Osteoblast (primary cell): ENCODE measurements around the gene PARD6B. TPM values are rescaled to one million over a fixed set of nuclear protein-coding genes. Genes with fewer than 3 reads are reported as not detected.

Experiments used
- DNase-seq: peaks from one replicate; pipeline ENCODE4 v3.0.0; 2011; ENCODE audit warnings: low spot score, mixed read lengths; ENCODE audit not compliant: insufficient read length; ENCODE audit errors: missing footprints
- H2AFZ ChIP-seq: 2 replicates; pipeline ENCODE4 v1.6.0; 2011; ENCODE audit warnings: mild to moderate bottlenecking, low read length
- H3K27ac ChIP-seq: 2 replicates; pipeline ENCODE4 v1.5.1; 2011; ENCODE audit warnings: mild to moderate bottlenecking, low read depth, low read length, moderate library complexity
- H3K27me3 ChIP-seq: 2 replicates; pipeline ENCODE4 v1.6.0; 2012; ENCODE audit warnings: mild to moderate bottlenecking, control low read depth, inconsistent platforms, low read length, moderate library complexity; ENCODE audit not compliant: insufficient read depth
- H3K36me3 ChIP-seq: 2 replicates; pipeline ENCODE4 v1.5.1; 2011; ENCODE audit warnings: mild to moderate bottlenecking, low read length, control low read depth, moderate library complexity; ENCODE audit not compliant: insufficient read depth
- H3K4me1 ChIP-seq: 2 replicates; pipeline ENCODE4 v1.5.1; 2011; ENCODE audit warnings: mild to moderate bottlenecking, low read length, control low read depth, moderate library complexity; ENCODE audit not compliant: insufficient read depth
- H3K4me2 ChIP-seq: 2 replicates; pipeline ENCODE4 v1.6.0; 2011; ENCODE audit warnings: mild to moderate bottlenecking, low read length; ENCODE audit not compliant: insufficient read depth
- H3K4me3 ChIP-seq: fragments of 200-600 bp; sonication (generic); 3 replicates; pipeline ENCODE4 v1.5.1; 2012; ENCODE audit warnings: mild to moderate bottlenecking, low read length, inconsistent platforms; ENCODE audit not compliant: insufficient read depth
- H3K79me2 ChIP-seq: 2 replicates; pipeline ENCODE4 v1.6.0; 2012; ENCODE audit warnings: mild to moderate bottlenecking, low read length, control low read depth, inconsistent platforms; ENCODE audit not compliant: insufficient read depth
- H3K9me3 ChIP-seq: 2 replicates; pipeline ENCODE4 v1.5.1; 2011; ENCODE audit warnings: low read depth, low read length, control low read depth
- H4K20me1 ChIP-seq: 2 replicates; pipeline ENCODE4 v1.6.0; 2012; ENCODE audit warnings: mild to moderate bottlenecking, low read length, control low read depth; ENCODE audit not compliant: insufficient read depth
- CTCF ChIP-seq: IDR thresholded peaks from 2 replicates; pipeline ENCODE4 v1.5.1; 2011; ENCODE audit warnings: mild to moderate bottlenecking, low read depth, low read length, moderate library complexity; ENCODE audit errors: extremely low read depth
- total RNA-seq: library from RNA; depleted of rRNA; stranded (reverse); fragments of >200 nt; gene quantifications from 2 replicates; pipeline ENCODE4 v1.2.3, GENCODE V29; 2012

Gene PARD6B
- total RNA-seq, 1 donor, result 0.72 TPM

- H3K27ac ChIP-seq, result no peak overlapping the region
- DNase-seq, result no peak
- H3K36me3 ChIP-seq, result no peaks in the 10 kb centered on the region
- H3K4me1 ChIP-seq, result peaks cover 14% of the 10 kb centered on the region
- no peak overlapping the region for H3K4me3 ChIP-seq
- no peaks in the 10 kb centered on the region for H4K20me1 ChIP-seq
- no peak for TF ChIP-seq CTCF
- H3K4me2 ChIP-seq, result no peak overlapping the region
- no peak overlapping the region for H2AFZ ChIP-seq
- peaks cover 6% of the 10 kb centered on the region for H3K27me3 ChIP-seq
- H3K79me2 ChIP-seq, result no peaks in the 10 kb centered on the region
- H3K9me3 ChIP-seq, result no peaks in the 10 kb centered on the region
Observed at GRCh38 chr20:50734730-50735679, 3.6 kb downstream of the PARD6B start.

GRCh38 chr20:50735813-50736212, 4.4 kb downstream of the PARD6B start:
- H3K36me3 ChIP-seq, result no peaks in the 10 kb centered on the region
- no peak overlapping the region for H2AFZ ChIP-seq
- H3K79me2 ChIP-seq, result no peaks in the 10 kb centered on the region
- no peaks in the 10 kb centered on the region for H4K20me1 ChIP-seq
- H3K27ac ChIP-seq, result no peak overlapping the region
- H3K27me3 ChIP-seq, result peaks cover 6% of the 10 kb centered on the region
- peaks cover 7% of the 10 kb centered on the region for H3K4me1 ChIP-seq
- DNase-seq, result no peak
- no peak overlapping the region for H3K4me3 ChIP-seq
- TF ChIP-seq CTCF, result no peak
- no peak overlapping the region for H3K4me2 ChIP-seq
- no peaks in the 10 kb centered on the region for H3K9me3 ChIP-seq

DNA sequence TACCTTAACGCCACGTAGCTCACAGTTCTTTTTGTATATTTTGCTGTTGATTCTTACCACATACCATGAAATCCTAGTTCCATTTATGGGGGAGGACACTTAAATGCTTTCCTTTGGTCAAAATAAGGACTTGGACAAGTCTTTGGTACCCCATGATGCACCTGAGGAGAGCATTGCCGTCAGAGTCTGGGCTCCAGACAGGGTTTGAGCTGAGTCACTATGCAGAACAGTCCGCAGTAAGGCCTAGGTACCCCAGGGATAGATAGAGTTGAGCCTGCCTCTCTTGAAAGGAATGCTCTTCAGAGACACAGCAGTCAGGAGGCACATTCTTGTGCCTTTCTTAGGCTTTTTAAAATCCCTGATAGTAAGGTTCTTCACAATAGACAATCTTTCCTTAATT, 6.0 kb downstream of the PARD6B start:
- Histone ChIP-seq H3K27me3 (peaks cover under 1% of the 10 kb centered on the region), H3K4me3 (no peak overlapping the region), H3K4me2 (no peak overlapping the region), H3K27ac (no peak overlapping the region), H3K4me1 (peaks cover 7% of the 10 kb centered on the region), H4K20me1 (no peaks in the 10 kb centered on the region), H3K9me3 (no peaks in the 10 kb centered on the region), H3K36me3 (no peaks in the 10 kb centered on the region), H2AFZ (no peak overlapping the region), H3K79me2 (no peaks in the 10 kb centered on the region)
- no peak for TF ChIP-seq CTCF
- no peak for DNase-seq

- Histone ChIP-seq H3K4me2 (no peak overlapping the region), H3K4me1 (peaks cover 12% of the 10 kb centered on the region), H4K20me1 (no peaks in the 10 kb centered on the region), H3K36me3 (no peaks in the 10 kb centered on the region), H3K79me2 (no peaks in the 10 kb centered on the region), H3K9me3 (no peaks in the 10 kb centered on the region), H3K4me3 (no peak overlapping the region), H3K27me3 (no peaks in the 10 kb centered on the region), H3K27ac (no peak overlapping the region), H2AFZ (no peak overlapping the region)
- peak; percentile 43 for DNase-seq
- no peak for TF ChIP-seq CTCF
Observed at GRCh38 chr20:50743087-50743486, 11.7 kb downstream of the PARD6B start.
